Measurements from ENCODE around the gene NELL1. TPM values are rescaled to one million over a fixed set of nuclear protein-coding genes. Genes with fewer than 3 reads are reported as not detected.

Gene NELL1
- total RNA-seq, 2 donors from 2014 or later, result 1.8 to 10.3 TPM

- no peaks in the 10 kb centered on the region for H3K27me3 ChIP-seq (replicated peaks; ENCODE audit: insufficient read depth)
- DNase-seq (ENCODE audit: low spot score), result no peak
- no peak overlapping the region for H3K27ac ChIP-seq
- WGBS, result 81% methylated on average over 1 of the region's 1 CpG
- no peaks in the 10 kb centered on the region for H3K9me3 ChIP-seq
- H3K4me3 ChIP-seq, result no peak overlapping the region
- intact Hi-C loops (cut with DNase I), result no loop called here
- no peaks in the 10 kb centered on the region for H3K36me3 ChIP-seq
- TF ChIP-seq CTCF (IDR thresholded peaks at IDR 0.05) (no peak), POLR2AphosphoS5 (IDR thresholded peaks at IDR 0.05) (no peak), POLR2A (IDR thresholded peaks at IDR 0.05) (no peak)
- H3K4me1 ChIP-seq (replicated peaks), result no peaks in the 10 kb centered on the region
Observed at GRCh38 chr11:21278840-21279239, 609.5 kb downstream of the NELL1 start.

GRCh38 chr11:21285104-21285503 lies 615.7 kb downstream of the NELL1 start:
- TF ChIP-seq POLR2A (IDR thresholded peaks at IDR 0.05) (no peak), CTCF (IDR thresholded peaks at IDR 0.05) (no peak)
- H3K4me3 ChIP-seq, result no peak overlapping the region
- intact Hi-C loops (cut with DNase I), result no loop called here
- H3K36me3 ChIP-seq, result no peaks in the 10 kb centered on the region
- 25% methylated on average over 2 of the region's 2 CpGs for WGBS
- no peaks in the 10 kb centered on the region for H3K4me1 ChIP-seq (replicated peaks)
- no peak overlapping the region for H3K27ac ChIP-seq
- no peak for DNase-seq (ENCODE audit: low spot score)
- H3K9me3 ChIP-seq, result no peaks in the 10 kb centered on the region
- H3K27me3 ChIP-seq (replicated peaks; ENCODE audit: insufficient read depth), result no peaks in the 10 kb centered on the region

GRCh38 chr11:21289686-21290085 lies 620.3 kb downstream of the NELL1 start:
- Histone ChIP-seq H3K36me3 (no peaks in the 10 kb centered on the region), H3K4me1 (replicated peaks) (no peaks in the 10 kb centered on the region), H3K27ac (no peak overlapping the region), H3K27me3 (replicated peaks; ENCODE audit: insufficient read depth) (no peaks in the 10 kb centered on the region), H3K4me3 (no peak overlapping the region), H3K9me3 (no peaks in the 10 kb centered on the region)
- intact Hi-C loops (cut with DNase I), result no loop called here
- DNase-seq (ENCODE audit: low spot score), result no peak
- no peak for TF ChIP-seq CTCF (IDR thresholded peaks at IDR 0.05)
- no peak for TF ChIP-seq POLR2AphosphoS5 (IDR thresholded peaks at IDR 0.05)
- no peak for TF ChIP-seq POLR2A (IDR thresholded peaks at IDR 0.05)
- 52% methylated on average over 4 of the region's 4 CpGs for WGBS

- intact Hi-C loops (cut with DNase I), result no loop called here
- H3K4me1 ChIP-seq (replicated peaks), result no peaks in the 10 kb centered on the region
- no peak for DNase-seq (ENCODE audit: low spot score)
- TF ChIP-seq CTCF (IDR thresholded peaks at IDR 0.05), result no peak
- no peak for TF ChIP-seq POLR2A (IDR thresholded peaks at IDR 0.05)
- TF ChIP-seq POLR2AphosphoS5 (IDR thresholded peaks at IDR 0.05), result no peak
- H3K27me3 ChIP-seq (replicated peaks; ENCODE audit: insufficient read depth), result no peaks in the 10 kb centered on the region
- WGBS, result 90% methylated on average over 2 of the region's 2 CpGs
- no peak overlapping the region for H3K27ac ChIP-seq
- H3K36me3 ChIP-seq, result no peaks in the 10 kb centered on the region
- no peaks in the 10 kb centered on the region for H3K9me3 ChIP-seq
- no peak overlapping the region for H3K4me3 ChIP-seq
Observed at GRCh38 chr11:21295508-21295907, 626.1 kb downstream of the NELL1 start.

- Histone ChIP-seq H3K27ac (no peak overlapping the region), H3K4me1 (replicated peaks) (no peaks in the 10 kb centered on the region), H3K36me3 (no peaks in the 10 kb centered on the region), H3K4me3 (no peak overlapping the region), H3K27me3 (replicated peaks; ENCODE audit: insufficient read depth) (no peaks in the 10 kb centered on the region), H3K9me3 (no peaks in the 10 kb centered on the region)
- intact Hi-C loops (cut with DNase I), result no loop called here
- TF ChIP-seq CTCF (IDR thresholded peaks at IDR 0.05) (no peak), POLR2A (IDR thresholded peaks at IDR 0.05) (no peak), POLR2AphosphoS5 (IDR thresholded peaks at IDR 0.05) (no peak)
- 71% methylated on average over 1 of the region's 1 CpG for WGBS
- no peak for DNase-seq (ENCODE audit: low spot score)
Observed at GRCh38 chr11:21301981-21302380, 632.6 kb downstream of the NELL1 start.

Data from prostate gland (tissue), 2 donors.